Liver (tissue), 9 donors: ENCODE measurements around the gene SLC34A3. TPM values are rescaled to one million over a fixed set of nuclear protein-coding genes. Genes with fewer than 3 reads are reported as not detected.
A peak's percentile ranks its signal among the peaks of the same experiment; 100 is the strongest.
"Not testable (repeated sequence)": the region's sequence is repeated elsewhere in the genome, so short reads cannot be mapped to it uniquely, and the experiment has no call there.

Source experiments
- DNase-seq: peaks from one replicate; pipeline ENCODE4 v3.0.0-alpha.2; 2017; ENCODE audit warnings: low spot score
- H3K27ac ChIP-seq, 2 donors: one replicate each; pipeline ENCODE4 v1.7.0; 2013; ENCODE audit warnings: inconsistent platforms in 2 of 2, low read length in 2 of 2, control low read depth in 1 of 2, low read depth in 1 of 2, mild to moderate bottlenecking in 1 of 2
- H3K27me3 ChIP-seq, 4 donors: one replicate each; pipeline versions ENCODE4 v1.6.1 to v1.7.0; 2013; ENCODE audit warnings: low read length in 3 of 4, inconsistent platforms in 1 of 4, mild to moderate bottlenecking in 1 of 4, moderate library complexity in 1 of 4; ENCODE audit not compliant: control insufficient read depth in 4 of 4, insufficient read depth in 4 of 4
- H3K36me3 ChIP-seq, 4 donors: one replicate each; pipeline versions ENCODE4 v1.6.1 to v1.7.0; 2013; ENCODE audit warnings: low read length in 3 of 4, mild to moderate bottlenecking in 3 of 4, low read depth in 1 of 4, moderate library complexity in 1 of 4; ENCODE audit not compliant: control insufficient read depth in 4 of 4, insufficient read depth in 3 of 4
- H3K4me1 ChIP-seq, 4 donors: one replicate each; pipeline versions ENCODE4 v1.6.1 to v1.7.0; 2013; ENCODE audit warnings: low read length in 3 of 4, mild to moderate bottlenecking in 3 of 4, moderate library complexity in 1 of 4; ENCODE audit not compliant: control insufficient read depth in 4 of 4, insufficient read depth in 4 of 4
- H3K4me3 ChIP-seq, 3 donors: one replicate each; pipeline versions ENCODE4 v1.6.1 to v1.7.0; 2013; ENCODE audit warnings: low read length in 3 of 3, control low read depth in 1 of 3, low read depth in 1 of 3, mild to moderate bottlenecking in 1 of 3
- H3K9ac ChIP-seq, 2 donors: one replicate each; pipeline ENCODE4 v1.7.0; 2013; ENCODE audit warnings: low read length in 2 of 2, mild to moderate bottlenecking in 2 of 2, moderate library complexity in 2 of 2, control low read depth in 1 of 2, low read depth in 1 of 2
- H3K9me3 ChIP-seq, 4 donors: one replicate each; pipeline versions ENCODE4 v1.6.1 to v1.7.0; 2013; ENCODE audit warnings: low read length in 3 of 4; ENCODE audit not compliant: control insufficient read depth in 4 of 4
- CTCF ChIP-seq: fragments of 150-350 bp; IDR thresholded peaks from 2 replicates; pipeline ENCODE4 v1.5.1; 2017; ENCODE audit warnings: improper control_type of control experiment, low read depth, low read length; ENCODE audit not compliant: missing input control
- EGR1 ChIP-seq, 2 donors: IDR thresholded peaks; 2 replicates each; pipeline ENCODE4 v1.6.1; 2016 to 2018; ENCODE audit warnings: antibody characterized with exemption in 2 of 2, low read depth in 2 of 2
- FOXA1 ChIP-seq: IDR thresholded peaks from 2 replicates; pipeline ENCODE4 v1.6.1; 2016; ENCODE audit warnings: antibody characterized with exemption
- FOXA2 ChIP-seq: IDR thresholded peaks from 2 replicates; pipeline ENCODE4 v1.6.1; 2016; ENCODE audit warnings: antibody characterized with exemption
- GABPA ChIP-seq, 2 donors: IDR thresholded peaks in 1 of 2; conservative IDR thresholded peaks in 1 of 2; 2 replicates each; pipeline ENCODE4 v1.6.1; 2016; ENCODE audit warnings: antibody characterized with exemption in 2 of 2, mild to moderate bottlenecking in 1 of 2, moderate library complexity in 1 of 2
- HNF4A ChIP-seq, 2 donors: conservative IDR thresholded peaks; 2 replicates each; pipeline ENCODE4 v1.6.1; 2016; ENCODE audit warnings: antibody characterized with exemption in 2 of 2, mild to moderate bottlenecking in 2 of 2
- HNF4G ChIP-seq: IDR thresholded peaks from 2 replicates; pipeline ENCODE4 v1.6.1; 2016; ENCODE audit warnings: antibody characterized with exemption
- JUND ChIP-seq, 2 donors: IDR thresholded peaks; 2 replicates each; pipeline ENCODE4 v1.6.1; 2016; ENCODE audit warnings: antibody characterized with exemption in 2 of 2
- NR2F2 ChIP-seq: IDR thresholded peaks from 2 replicates; pipeline ENCODE4 v1.6.1; 2016; ENCODE audit warnings: antibody characterized with exemption
- REST ChIP-seq: IDR thresholded peaks from 2 replicates; pipeline ENCODE4 v1.6.1; 2016; ENCODE audit warnings: antibody characterized with exemption, mild to moderate bottlenecking
- RXRA ChIP-seq, 2 donors: IDR thresholded peaks; 2 replicates each; pipeline ENCODE4 v1.6.1; 2017 to 2018; ENCODE audit warnings: antibody characterized with exemption in 2 of 2, mild to moderate bottlenecking in 1 of 2
- TAF1 ChIP-seq: conservative IDR thresholded peaks from 2 replicates; pipeline ENCODE4 v1.6.1; 2016; ENCODE audit warnings: antibody characterized with exemption, mild to moderate bottlenecking
- WGBS: extraction: QIAGEN DNeasy Blood & Tissue Kit; methylation state at CpG from one replicate; pipeline ENCODE4 v1.1.7; 2013; 5-methylcytosine and 5-hydroxymethylcytosine counted together
- polyA plus RNA-seq, 2 donors: library from polyadenylated mRNA; stranded (reverse) in 1 of 2; unstranded in 1 of 2; fragments of 200-250 nt in 1 of 2; fragments of >200 nt in 1 of 2; fragmentation: Nextera tagmentation in 1 of 2; extraction: Ambion mirVana in 1 of 2; gene quantifications; one replicate each; pipeline versions ENCODE4 v1.2.1 to v1.2.3, GENCODE V29; 2013 to 2015
- total RNA-seq, 2 donors: library from RNA; depleted of rRNA; stranded (reverse); fragments of >200 nt; gene quantifications; one replicate each; pipeline ENCODE4 v1.2.3, GENCODE V29; 2014
- TF ChIP-seq, protein P1 (sequence below): IDR thresholded peaks from 2 replicates; pipeline ENCODE4 v1.6.1; 2016; ENCODE audit warnings: antibody characterized with exemption
- TF ChIP-seq, protein P2 (sequence below): IDR thresholded peaks from 2 replicates; pipeline ENCODE4 v1.6.1; 2016; ENCODE audit warnings: antibody characterized with exemption
- donor health status: healthy.
- donor health status: healthy.
- donor health status: healthy.
- donor health status: healthy.
- donor health status: healthy.

Gene SLC34A3
- total and polyA plus RNA-seq, 4 donors = not detected

DNA sequence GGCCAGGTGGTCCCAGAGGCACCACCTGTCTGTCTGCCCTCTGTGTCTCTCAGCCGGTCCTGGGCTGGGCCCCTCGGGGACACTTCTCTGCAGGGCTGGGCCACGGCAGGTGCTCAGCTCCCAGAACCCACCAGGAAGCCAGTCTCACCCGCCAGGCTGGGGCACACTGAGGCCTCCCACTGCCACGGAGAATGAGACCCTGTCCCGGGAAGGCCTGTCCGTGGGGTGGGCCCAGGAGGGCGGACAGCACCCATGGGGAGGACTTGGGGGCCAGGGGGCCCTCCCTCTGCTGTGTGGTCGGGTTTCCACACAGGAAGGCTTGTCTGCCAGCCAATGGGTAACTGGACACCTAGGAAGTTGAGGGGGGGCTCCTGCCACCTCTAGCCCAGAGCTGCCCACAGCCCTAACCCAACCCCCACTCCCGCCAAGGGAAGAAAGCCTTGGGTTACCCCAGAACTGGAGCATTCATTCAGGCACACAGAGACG lies 6.3 kb downstream of the SLC34A3 start:
- no peak for DNase-seq

DNA sequence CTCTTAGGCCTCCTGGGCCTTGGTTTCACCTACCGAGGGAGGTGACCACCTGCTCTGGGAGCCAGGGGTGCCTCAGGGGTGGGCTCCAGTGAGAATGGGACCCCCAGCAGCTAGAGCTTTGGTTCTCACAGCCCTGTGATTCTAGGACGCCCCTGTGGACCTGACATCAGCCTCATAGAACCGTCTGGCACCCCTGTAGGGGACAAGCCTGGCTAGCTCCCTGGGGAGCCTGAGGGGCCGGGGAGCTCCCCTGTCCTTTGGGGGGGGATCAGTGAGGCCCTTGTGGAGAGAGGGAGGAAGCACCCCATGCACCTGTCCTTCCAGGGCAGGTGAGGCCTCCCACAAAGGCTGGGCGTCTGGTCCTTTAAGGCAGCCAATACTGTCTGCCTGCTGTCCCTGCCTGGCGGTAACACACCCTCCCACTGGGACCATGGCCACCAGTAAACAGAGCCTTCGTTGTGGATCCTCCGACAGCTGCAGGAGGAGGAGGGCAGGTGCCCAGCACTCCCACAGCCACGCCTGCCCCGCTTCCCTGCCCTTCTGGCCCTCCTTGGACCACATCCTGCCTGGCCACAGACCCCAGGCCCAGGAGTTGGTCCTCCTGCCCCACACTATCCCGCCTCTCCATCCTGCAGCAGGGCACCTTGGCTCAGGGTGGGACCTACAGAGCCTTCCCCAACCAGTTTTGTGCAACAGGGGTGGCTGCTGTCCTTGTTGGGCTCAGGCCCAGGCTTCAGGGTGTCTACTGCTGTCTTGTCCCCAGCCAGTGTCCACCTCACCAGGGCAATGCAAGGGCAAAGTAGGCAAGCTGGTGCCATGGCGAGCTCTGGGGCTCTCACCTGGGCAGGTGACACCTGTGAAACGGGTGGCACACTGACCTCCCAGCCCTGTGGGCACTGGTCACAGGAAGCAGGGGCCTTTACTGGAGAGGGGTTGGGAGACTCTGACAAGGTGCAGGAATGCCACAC lies 7.3 kb downstream of the SLC34A3 start:
- Histone ChIP-seq H3K27me3 (no peaks in the 10 kb centered on the region), H3K4me1 (peaks cover 8 to 39% (median 19%) of the 10 kb centered on the region in 4 donors), H3K27ac (no peak overlapping the region), H3K9me3 (no peaks in the 10 kb centered on the region), H3K9ac (no peak overlapping the region), H3K36me3 (peaks cover 0 to 5% (median 3%) of the 10 kb centered on the region in 4 donors), H3K4me3 (no peak overlapping the region)
- TF ChIP-seq REST (no peak), EGR1 (IDR thresholded peaks at IDR 0.05; ENCODE audit: low read depth in 2 of 2) (no peak), NR2F2 (no peak), FOXA1 (no peak), TAF1 (no peak), FOXA2 (no peak), RXRA (IDR thresholded peaks at IDR 0.05) (no peak), JUND (IDR thresholded peaks at IDR 0.05) (no peak), GABPA (IDR thresholded peaks at IDR 0.05 in 1 of 2, conservative IDR thresholded peaks at IDR 0.05 in 1 of 2) (no peak), HNF4A (conservative IDR thresholded peaks at IDR 0.05) (no peak)
- TF ChIP-seq, protein P1, sequence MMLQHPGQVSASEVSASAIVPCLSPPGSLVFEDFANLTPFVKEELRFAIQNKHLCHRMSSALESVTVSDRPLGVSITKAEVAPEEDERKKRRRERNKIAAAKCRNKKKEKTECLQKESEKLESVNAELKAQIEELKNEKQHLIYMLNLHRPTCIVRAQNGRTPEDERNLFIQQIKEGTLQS = no peak
- 68% methylated on average over 13 of the region's 13 CpGs for WGBS
- no peak for DNase-seq

More for the DNA sequence above, 6.3 kb downstream of the SLC34A3 start:
- TF ChIP-seq CTCF (no peak), HNF4G (no peak), FOXA2 (no peak), FOXA1 (no peak)
- TF ChIP-seq, protein P2, sequence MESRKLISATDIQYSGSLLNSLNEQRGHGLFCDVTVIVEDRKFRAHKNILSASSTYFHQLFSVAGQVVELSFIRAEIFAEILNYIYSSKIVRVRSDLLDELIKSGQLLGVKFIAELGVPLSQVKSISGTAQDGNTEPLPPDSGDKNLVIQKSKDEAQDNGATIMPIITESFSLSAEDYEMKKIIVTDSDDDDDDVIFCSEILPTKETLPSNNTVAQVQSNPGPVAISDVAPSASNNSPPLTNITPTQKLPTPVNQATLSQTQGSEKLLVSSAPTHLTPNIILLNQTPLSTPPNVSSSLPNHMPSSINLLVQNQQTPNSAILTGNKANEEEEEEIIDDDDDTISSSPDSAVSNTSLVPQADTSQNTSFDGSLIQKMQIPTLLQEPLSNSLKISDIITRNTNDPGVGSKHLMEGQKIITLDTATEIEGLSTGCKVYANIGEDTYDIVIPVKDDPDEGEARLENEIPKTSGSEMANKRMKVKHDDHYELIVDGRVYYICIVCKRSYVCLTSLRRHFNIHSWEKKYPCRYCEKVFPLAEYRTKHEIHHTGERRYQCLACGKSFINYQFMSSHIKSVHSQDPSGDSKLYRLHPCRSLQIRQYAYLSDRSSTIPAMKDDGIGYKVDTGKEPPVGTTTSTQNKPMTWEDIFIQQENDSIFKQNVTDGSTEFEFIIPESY = no peak
- Histone ChIP-seq H3K27ac (no peak overlapping the region), H3K4me3 (no peak overlapping the region), H3K36me3 (no peaks in the 10 kb centered on the region), H3K27me3 (no peaks in the 10 kb centered on the region), H3K4me1 (peaks cover 5 to 28% (median 10%) of the 10 kb centered on the region in 4 donors), H3K9ac (no peak overlapping the region), H3K9me3 (no peaks in the 10 kb centered on the region)
- WGBS = 51% methylated on average over 11 of the region's 11 CpGs

- not testable (repeated sequence) for DNase-seq, H3K9me3 ChIP-seq, H3K27me3 ChIP-seq
- Histone ChIP-seq H3K4me3 (peak overlapping the region; percentile 43 to 57 (median 49)), H3K27ac (peak overlapping the region; percentile 74 to 92), H3K36me3 (peaks cover 0 to 11% (median 5%) of the 10 kb centered on the region in 4 donors), H3K9ac (peak overlapping the region in 1 of 2 donors; percentile 38), H3K4me1 (peaks cover 8 to 49% (median 21%) of the 10 kb centered on the region in 4 donors)
- 63% methylated on average over 27 of the region's 27 CpGs for WGBS
Observed at GRCh38 chr9:137239541-137240200, 9.0 kb downstream of the SLC34A3 start.
